Ishikawa (cell line): ENCODE data around the gene NTPCR.

Experiments
- CEBPB ChIP-seq: IDR thresholded peaks from 2 replicates; pipeline ENCODE4 v1.6.1; 2012
- CREB1 ChIP-seq: IDR thresholded peaks from 2 replicates; pipeline ENCODE4 v1.6.1; 2012; ENCODE audit warnings: low read depth
- EGR1 ChIP-seq: IDR thresholded peaks from 2 replicates; pipeline ENCODE4 v1.6.1; 2012
- EP300 ChIP-seq: IDR thresholded peaks from 2 replicates; pipeline ENCODE4 v1.6.1; 2012; ENCODE audit warnings: borderline replicate concordance
- FOXM1 ChIP-seq: IDR thresholded peaks from 2 replicates; pipeline ENCODE4 v1.6.1; 2012; ENCODE audit warnings: low read depth, borderline replicate concordance
- MAX ChIP-seq: IDR thresholded peaks from 2 replicates; pipeline ENCODE4 v1.6.1; 2012
- NFIC ChIP-seq: IDR thresholded peaks from 2 replicates; pipeline ENCODE4 v1.6.1; 2012
- REST ChIP-seq: IDR thresholded peaks from 2 replicates; pipeline ENCODE4 v1.6.1; 2012; ENCODE audit warnings: low read depth, mild to moderate bottlenecking
- TAF1 ChIP-seq: IDR thresholded peaks from 2 replicates; pipeline ENCODE4 v1.6.1; 2012; ENCODE audit warnings: low read depth, mild to moderate bottlenecking
- TCF12 ChIP-seq: IDR thresholded peaks from 2 replicates; pipeline ENCODE4 v1.6.1; 2012; ENCODE audit warnings: low read depth
- USF1 ChIP-seq: IDR thresholded peaks from 2 replicates; pipeline ENCODE4 v1.6.1; 2012
- YY1 ChIP-seq: IDR thresholded peaks from 2 replicates; pipeline ENCODE4 v1.6.1; 2012; ENCODE audit warnings: low read depth
- ZBTB7A ChIP-seq: IDR thresholded peaks from 2 replicates; pipeline ENCODE4 v1.6.1; 2012; ENCODE audit warnings: low read depth

- TF ChIP-seq EGR1 (no peak), MAX (no peak), TCF12 (no peak), REST (no peak), USF1 (no peak), EP300 (no peak), FOXM1 (no peak), TAF1 (no peak), CREB1 (no peak), NFIC (no peak), CEBPB (no peak), ZBTB7A (no peak), YY1 (no peak)
Measured at GRCh38 chr1:233024199-233024598, 73.8 kb downstream of the NTPCR start.
